B cell (primary cell): ENCODE measurements around the gene ACOXL. TPM values are rescaled to one million over a fixed set of nuclear protein-coding genes. Genes with fewer than 3 reads are reported as not detected.
A peak's percentile ranks its signal among the peaks of the same experiment; 100 is the strongest.

Experiments used
- ATAC-seq: fragments of 200-7000 bp; cut with Tn5 transposase; one replicate; pipeline ENCODE4 v1.10.0; 2021; ENCODE audit warnings: low read depth, mild to moderate bottlenecking, moderate number of reproducible peaks, moderate library complexity
- CTCF ChIA-PET: fragments of 350-600 bp; sonication (Branson Sonifier 250); formaldehyde crosslinking; loops from one replicate; lab custom pipeline; 2021; ENCODE audit warnings: antibody characterized with exemption, inconsistent platforms; lab: Charles Lee
- POLR2A ChIA-PET: fragments of 350-600 bp; sonication (Branson Sonifier 250); formaldehyde crosslinking; loops from one replicate; lab custom pipeline; 2021; ENCODE audit warnings: antibody characterized with exemption; lab: Charles Lee
- DNase-seq: peaks from one replicate; pipeline ENCODE4 v3.0.0; 2013
- H2AFZ ChIP-seq: 2 replicates; pipeline ENCODE4 v1.6.1; 2012; ENCODE audit warnings: mild to moderate bottlenecking, low read depth, low read length; ENCODE audit not compliant: insufficient read depth, poor library complexity, severe bottlenecking
- H3K27ac ChIP-seq, 2 donors: 1 replicate in 1 of 2; 2 replicates in 1 of 2; pipeline ENCODE4 v1.5.1; 2012 to 2013; ENCODE audit warnings: low read length in 2 of 2, mild to moderate bottlenecking in 2 of 2, moderate library complexity in 1 of 2
- H3K27me3 ChIP-seq, 4 experiments: fragments of 200-600 bp in 1 of 4; sonication (generic) in 1 of 4; replicated peaks in 1 of 4; 1 replicate in 2 of 4; 2 replicates in 2 of 4; pipeline versions ENCODE4 v1.6.1 to v1.7.0; 2013 to 2016; ENCODE audit warnings: low read length in 3 of 4, mild to moderate bottlenecking in 2 of 4, mixed read lengths in 1 of 4, moderate library complexity in 1 of 4; ENCODE audit not compliant: insufficient read depth in 4 of 4, control insufficient read depth in 3 of 4; ENCODE audit errors: control extremely low read depth in 1 of 4
- H3K36me3 ChIP-seq, 2 experiments: replicated peaks in 1 of 2; 1 replicate in 1 of 2; 2 replicates in 1 of 2; pipeline versions ENCODE4 v1.6.1 to v1.7.1; 2013; ENCODE audit warnings: low read length in 1 of 2; ENCODE audit not compliant: insufficient read depth in 2 of 2, control insufficient read depth in 1 of 2; ENCODE audit errors: control extremely low read depth in 1 of 2, extremely low read depth in 1 of 2
- H3K4me1 ChIP-seq, 2 donors: fragments of 200-600 bp in 1 of 2; sonication (generic) in 1 of 2; 1 replicate in 1 of 2; 2 replicates in 1 of 2; pipeline versions ENCODE4 v1.5.1 to v1.6.1; 2013 to 2017; ENCODE audit warnings: low read length in 2 of 2; ENCODE audit not compliant: control insufficient read depth in 2 of 2, insufficient read depth in 2 of 2
- H3K4me2 ChIP-seq: replicated peaks from 2 replicates; pipeline ENCODE3; 2012; ENCODE audit warnings: mild to moderate bottlenecking, low read depth, low read length; ENCODE audit not compliant: poor library complexity, severe bottlenecking
- H3K4me3 ChIP-seq, 5 experiments: fragments of 200-600 bp in 1 of 5; sonication (generic) in 1 of 5; 1 replicate in 3 of 5; 2 replicates in 2 of 5; pipeline versions ENCODE4 v1.5.1 to v1.7.0; 2011 to 2016; ENCODE audit warnings: low read length in 4 of 5, mild to moderate bottlenecking in 4 of 5, low read depth in 2 of 5, control low read depth in 1 of 5, moderate library complexity in 1 of 5; ENCODE audit not compliant: insufficient read depth in 1 of 5; ENCODE audit errors: control extremely low read depth in 1 of 5, extremely low read depth in 1 of 5
- H3K79me2 ChIP-seq: fragments of 200-600 bp; sonication (generic); one replicate; pipeline ENCODE4 v1.6.0; 2016; ENCODE audit warnings: low read length; ENCODE audit not compliant: control insufficient read depth, insufficient read depth
- H3K9ac ChIP-seq: fragments of 200-600 bp; sonication (generic); 2 replicates; pipeline ENCODE4 v1.6.1; 2017; ENCODE audit warnings: mild to moderate bottlenecking, low read length, moderate library complexity
- H3K9me3 ChIP-seq, 3 donors: one replicate each; pipeline versions ENCODE4 v1.6.1 to v1.7.1; 2013; ENCODE audit warnings: low read length in 2 of 3; ENCODE audit not compliant: control insufficient read depth in 2 of 3, insufficient read depth in 1 of 3; ENCODE audit errors: control extremely low read depth in 1 of 3
- H4K20me1 ChIP-seq: 2 replicates; pipeline ENCODE4 v1.6.0; 2012; ENCODE audit warnings: mild to moderate bottlenecking, low read length; ENCODE audit not compliant: insufficient read depth, control insufficient read depth, poor library complexity, severe bottlenecking
- H3K27ac Mint-ChIP-seq: one replicate; pipeline ENCODE4 v1.8.0; 2021; ENCODE audit warnings: mixed read lengths
- H3K27me3 Mint-ChIP-seq: one replicate; pipeline ENCODE4 v1.8.0; 2021; ENCODE audit warnings: mixed read lengths
- H3K4me1 Mint-ChIP-seq: one replicate; pipeline ENCODE4 v1.8.0; 2021; ENCODE audit warnings: mixed read lengths
- H3K4me3 Mint-ChIP-seq: one replicate; pipeline ENCODE4 v1.8.0; 2021; ENCODE audit warnings: mixed read lengths
- H3K9me3 Mint-ChIP-seq: one replicate; pipeline ENCODE4 v1.8.0; 2022; ENCODE audit warnings: mixed read lengths; ENCODE audit not compliant: insufficient read depth
- EZH2 ChIP-seq: IDR thresholded peaks from 2 replicates; pipeline ENCODE4 v1.6.1; 2012; ENCODE audit warnings: borderline replicate concordance, low read depth, mild to moderate bottlenecking, moderate library complexity, low read length; ENCODE audit not compliant: insufficient read depth, poor library complexity, severe bottlenecking
- WGBS: methylation state at CpG from one replicate; pipeline ENCODE4 v1.1.5; 2013; ENCODE audit warnings: missing lambda C conversion rate; ENCODE audit not compliant: insufficient coverage; 5-methylcytosine and 5-hydroxymethylcytosine counted together
- intact Hi-C: fragments of 100-400 bp; cut with micrococcal nuclease; formaldehyde crosslinking; loops from one replicate; pipeline ENCODE4 v1.10.0; 2022
- polyA plus RNA-seq: library from polyadenylated mRNA; depleted of rRNA; stranded (reverse); fragments of >200 nt; gene quantifications from 2 replicates; pipeline ENCODE4 v1.2.3, GENCODE V29; 2012
- total RNA-seq, 2 donors: library from RNA; stranded (reverse); fragments of 120-200 nt in 1 of 2; gene quantifications; 1 replicate in 1 of 2; 2 replicates in 1 of 2; pipeline versions ENCODE4 v1.2.3 to v1.2.4, GENCODE V29; 2013 to 2022
- TF ChIP-seq, protein P1 (sequence below): fragments of 200-600 bp; IDR thresholded peaks from one replicate; pipeline ENCODE4 v1.8.0; 2022; ENCODE audit warnings: antibody characterized with exemption, mild to moderate bottlenecking

ACOXL gene
- total and polyA plus RNA-seq, 2 donors (not counting 1 experiment from before 2014, with no cell fraction given), result 0.06 TPM; not detected in 1

DNA sequence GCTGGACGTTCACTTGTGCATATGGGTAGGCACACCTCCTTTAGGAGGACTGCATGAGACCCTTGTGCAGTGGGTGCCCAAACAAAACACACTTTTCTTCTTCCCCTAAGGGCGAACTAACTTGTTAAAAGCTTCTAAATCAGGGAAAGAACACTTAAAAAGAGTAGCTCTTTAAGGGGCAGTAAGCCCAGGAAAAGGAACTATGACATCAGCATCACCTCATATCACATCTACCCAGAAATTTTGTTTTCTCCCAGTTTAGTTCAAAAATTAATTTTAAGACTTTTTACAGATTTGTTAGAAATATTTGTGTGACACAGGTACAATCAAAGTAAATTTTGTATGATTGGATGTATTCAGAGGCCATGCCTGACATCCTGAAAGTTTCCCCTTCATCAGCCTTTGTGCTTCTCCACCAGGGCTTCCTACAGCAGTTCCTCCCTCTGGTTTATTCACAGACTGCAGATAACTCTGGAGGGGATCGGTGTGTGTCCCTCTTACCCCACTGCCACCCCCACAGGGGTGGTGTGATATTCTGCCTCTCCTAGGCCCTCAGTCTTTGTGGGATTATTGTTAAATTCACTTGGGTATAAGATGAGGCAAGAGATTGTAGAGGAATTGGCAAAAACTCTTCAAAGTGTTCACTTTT is 416.0 kb downstream of the ACOXL start:
- WGBS, result 100% methylated on average over 1 of the region's 3 CpGs
- Histone ChIP-seq H3K27ac (peak overlapping the region in 1 of 2 donors; percentile 45), H3K4me3 (no peak overlapping the region), H3K9ac (no peak overlapping the region), H3K4me1 (peaks cover 3 to 12% of the 10 kb centered on the region in 2 donors), H3K27me3 (no peaks in the 10 kb centered on the region), H3K9me3 (no peaks in the 10 kb centered on the region), H4K20me1 (peaks cover 25% of the 10 kb centered on the region), H3K79me2 (peaks cover 8% of the 10 kb centered on the region), H3K4me2 (peak overlapping the region; percentile 5), H2AFZ (no peak overlapping the region), H3K36me3 (peaks cover 0 to 21% of the 10 kb centered on the region in 2 experiments)
- no peak for ATAC-seq
- H3K27ac Mint-ChIP-seq, result peak overlapping the region; percentile 23
- intact Hi-C loops, result no loop called here
- H3K27me3 Mint-ChIP-seq, result no peaks in the 10 kb centered on the region
- DNase-seq, result no peak
- ChIA-PET CTCF (interaction anchor here (1.2 kb wide), 1 partner anchor 9 kb away, joined by 3 read pairs; no protein-coding TSS in a partner anchor), POLR2A (no interaction called here)
- H3K4me1 Mint-ChIP-seq, result peaks cover 4% of the 10 kb centered on the region
- H3K9me3 Mint-ChIP-seq, result no peaks in the 10 kb centered on the region
- TF ChIP-seq, protein P1, sequence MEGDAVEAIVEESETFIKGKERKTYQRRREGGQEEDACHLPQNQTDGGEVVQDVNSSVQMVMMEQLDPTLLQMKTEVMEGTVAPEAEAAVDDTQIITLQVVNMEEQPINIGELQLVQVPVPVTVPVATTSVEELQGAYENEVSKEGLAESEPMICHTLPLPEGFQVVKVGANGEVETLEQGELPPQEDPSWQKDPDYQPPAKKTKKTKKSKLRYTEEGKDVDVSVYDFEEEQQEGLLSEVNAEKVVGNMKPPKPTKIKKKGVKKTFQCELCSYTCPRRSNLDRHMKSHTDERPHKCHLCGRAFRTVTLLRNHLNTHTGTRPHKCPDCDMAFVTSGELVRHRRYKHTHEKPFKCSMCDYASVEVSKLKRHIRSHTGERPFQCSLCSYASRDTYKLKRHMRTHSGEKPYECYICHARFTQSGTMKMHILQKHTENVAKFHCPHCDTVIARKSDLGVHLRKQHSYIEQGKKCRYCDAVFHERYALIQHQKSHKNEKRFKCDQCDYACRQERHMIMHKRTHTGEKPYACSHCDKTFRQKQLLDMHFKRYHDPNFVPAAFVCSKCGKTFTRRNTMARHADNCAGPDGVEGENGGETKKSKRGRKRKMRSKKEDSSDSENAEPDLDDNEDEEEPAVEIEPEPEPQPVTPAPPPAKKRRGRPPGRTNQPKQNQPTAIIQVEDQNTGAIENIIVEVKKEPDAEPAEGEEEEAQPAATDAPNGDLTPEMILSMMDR, result no peak
- no peak overlapping the region for H3K4me3 Mint-ChIP-seq

DNA sequence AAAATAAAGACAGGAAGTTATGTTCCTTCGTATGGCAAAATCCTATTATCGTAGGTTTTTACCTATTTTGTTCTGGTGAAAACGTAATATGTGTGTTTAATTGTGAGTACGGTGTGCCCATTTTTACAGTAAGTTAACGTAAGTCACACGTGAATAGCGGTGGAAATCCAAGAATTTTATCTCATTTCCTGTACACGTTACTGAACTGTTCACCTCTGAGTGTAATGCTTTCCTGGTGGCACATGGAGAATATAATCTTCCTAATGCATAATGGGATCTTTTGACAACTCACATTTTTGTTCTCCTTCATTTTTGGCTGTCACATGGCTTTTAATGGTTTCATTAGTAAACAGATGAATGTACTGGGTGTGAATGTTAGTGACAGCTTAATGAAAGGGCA is 416.6 kb downstream of the ACOXL start:
- CTCF ChIA-PET, result no interaction called here
- ATAC-seq (no peak), DNase-seq (no peak)
- Mint-ChIP-seq H3K27me3 (no peaks in the 10 kb centered on the region), H3K4me3 (no peak overlapping the region), H3K9me3 (no peaks in the 10 kb centered on the region), H3K4me1 (peaks cover 4% of the 10 kb centered on the region), H3K27ac (no peak overlapping the region)
- peaks cover 0 to 21% of the 10 kb centered on the region in 2 experiments for H3K36me3 ChIP-seq
- 70% methylated on average over 5 of the region's 8 CpGs for WGBS
- H3K4me2 ChIP-seq, result peak overlapping the region; percentile 5
- no peak overlapping the region for H3K9ac ChIP-seq
- no peak overlapping the region for H2AFZ ChIP-seq
- intact Hi-C loops, result no loop called here
- H4K20me1 ChIP-seq, result peaks cover 24% of the 10 kb centered on the region
- H3K27ac ChIP-seq, result peak overlapping the region in 1 of 2 donors; percentile 45
- POLR2A ChIA-PET, result no interaction called here
- H3K4me1 ChIP-seq, result peaks cover 3 to 12% of the 10 kb centered on the region in 2 donors
- no peak overlapping the region for H3K4me3 ChIP-seq
- no peaks in the 10 kb centered on the region for H3K27me3 ChIP-seq
- TF ChIP-seq, protein P1, result no peak
- no peak for TF ChIP-seq EZH2
- H3K79me2 ChIP-seq, result peaks cover 6% of the 10 kb centered on the region
- no peaks in the 10 kb centered on the region for H3K9me3 ChIP-seq
